Breast epithelium (tissue), 4 donors: Measurements from ENCODE around the gene NOL3. TPM values are rescaled to one million over a fixed set of nuclear protein-coding genes. Genes with fewer than 3 reads are reported as not detected.

Experiments
- DNase-seq, 2 donors: peaks; one replicate each; pipeline ENCODE4 v3.0.0-alpha.2; 2019; ENCODE audit warnings: low spot score in 2 of 2
- H3K27ac ChIP-seq, 2 donors: fragments of 200-600 bp; sonication (generic) in 1 of 2; one replicate each; pipeline ENCODE4 v1.5.1; 2016 to 2019; ENCODE audit warnings: mild to moderate bottlenecking in 1 of 2
- H3K27me3 ChIP-seq, 2 donors: fragments of 200-600 bp; sonication (generic) in 1 of 2; one replicate each; pipeline versions ENCODE4 v1.5.1 to v1.6.0; 2017 to 2019; ENCODE audit warnings: control low read depth in 1 of 2, mild to moderate bottlenecking in 1 of 2
- H3K36me3 ChIP-seq: fragments of 200-600 bp; one replicate; pipeline ENCODE4 v1.5.1; 2019
- H3K4me1 ChIP-seq, 2 donors: fragments of 200-600 bp; sonication (generic); one replicate each; pipeline ENCODE4 v1.5.1; 2016 to 2019; ENCODE audit warnings: control low read depth in 1 of 2
- H3K4me3 ChIP-seq, 3 donors: fragments of 200-600 bp; sonication (generic); 1 replicate in 2 of 3; 2 replicates in 1 of 3; pipeline ENCODE4 v1.5.1; 2016 to 2019; ENCODE audit warnings: mild to moderate bottlenecking in 3 of 3, moderate library complexity in 2 of 3
- H3K9me3 ChIP-seq, 2 donors: fragments of 200-600 bp; sonication (generic) in 1 of 2; one replicate each; pipeline ENCODE4 v1.5.1; 2016 to 2019; ENCODE audit warnings: control low read depth in 1 of 2
- CTCF ChIP-seq, 3 donors: fragments of 450-650 bp; IDR thresholded peaks; one replicate each; pipeline ENCODE4 v1.5.1; 2016 to 2017; ENCODE audit warnings: antibody characterized with exemption in 3 of 3, mild to moderate bottlenecking in 3 of 3, moderate library complexity in 3 of 3
- POLR2A ChIP-seq: fragments of 450-650 bp; IDR thresholded peaks from one replicate; pipeline ENCODE4 v1.6.1; 2016; ENCODE audit warnings: antibody characterized with exemption, mild to moderate bottlenecking, moderate library complexity
- POLR2AphosphoS5 ChIP-seq, 3 donors: sonication (generic); formaldehyde crosslinking; IDR thresholded peaks; one replicate each; pipeline ENCODE4 v1.6.1; 2017; ENCODE audit warnings: antibody characterized with exemption in 3 of 3
- intact Hi-C: fragments of 100-400 bp; cut with DNase I; formaldehyde crosslinking; loops from one replicate; pipeline ENCODE4 v1.15.1; 2023; ENCODE audit warnings: low total_unique reads
- total RNA-seq, 3 donors: library from RNA; depleted of rRNA; stranded (reverse); fragments of >200 nt; gene quantifications; one replicate each; pipeline ENCODE4 v1.1.0, GENCODE V29; 2016

NOL3 gene
- total RNA-seq, 3 donors from 2014 or later, result 39.7 to 87.7 (median 45.9) TPM

- Histone ChIP-seq H3K36me3 (no peaks in the 10 kb centered on the region), H3K27me3 (no peaks in the 10 kb centered on the region), H3K27ac (no peak overlapping the region), H3K4me1 (peaks cover 5 to 26% of the 10 kb centered on the region in 2 donors), H3K9me3 (no peaks in the 10 kb centered on the region), H3K4me3 (no peak overlapping the region)
- TF ChIP-seq POLR2AphosphoS5 (IDR thresholded peaks at IDR 0.05) (no peak), POLR2A (no peak), CTCF (IDR thresholded peaks at IDR 0.05) (no peak)
- intact Hi-C loops, result no loop called here
- DNase-seq, result no peak
These were observed 26.5 kb downstream of the NOL3 start for GRCh38 chr16:67196881-67197280.

GRCh38 chr16:67197704-67198103, 27.4 kb downstream of the NOL3 start:
- DNase-seq, result no peak
- Histone ChIP-seq H3K4me1 (peaks cover 3 to 24% of the 10 kb centered on the region in 2 donors), H3K27me3 (no peaks in the 10 kb centered on the region), H3K4me3 (no peak overlapping the region), H3K27ac (peak overlapping the region in 1 of 2 donors; percentile 36), H3K36me3 (no peaks in the 10 kb centered on the region), H3K9me3 (no peaks in the 10 kb centered on the region)
- intact Hi-C loops, result no loop called here
- TF ChIP-seq POLR2AphosphoS5 (IDR thresholded peaks at IDR 0.05), result no peak
- TF ChIP-seq POLR2A, result no peak
- TF ChIP-seq CTCF (IDR thresholded peaks at IDR 0.05), result no peak

GRCh38 chr16:67198238-67198734, 27.9 kb downstream of the NOL3 start:
- TF ChIP-seq POLR2AphosphoS5 (IDR thresholded peaks at IDR 0.05) (no peak), POLR2A (no peak), CTCF (IDR thresholded peaks at IDR 0.05) (peak; percentile 9 to 53 (median 44))
- Histone ChIP-seq H3K27me3 (no peaks in the 10 kb centered on the region), H3K27ac (peak overlapping the region; percentile 36 to 41), H3K9me3 (no peaks in the 10 kb centered on the region), H3K36me3 (peaks cover 4% of the 10 kb centered on the region), H3K4me3 (peak overlapping the region in 1 of 3 donors; percentile 68), H3K4me1 (peaks cover 0 to 18% of the 10 kb centered on the region in 2 donors)
- intact Hi-C loops, result no loop called here
- DNase-seq, result no peak

- Histone ChIP-seq H3K4me3 (peak within 1 kb of the TSS in 2 of 3 donors; percentile 68 to 70), H3K36me3 (peaks cover 8% of the 10 kb centered on the region), H3K27ac (peak within 1 kb of the TSS; percentile 41 to 75), H3K9me3 (no peaks in the 10 kb centered on the region), H3K27me3 (no peaks in the 10 kb centered on the region), H3K4me1 (peaks cover 0 to 11% of the 10 kb centered on the region in 2 donors)
- intact Hi-C loops, result no loop called here
- no peak for TF ChIP-seq POLR2A
- peak in 2 of 3 donors; percentile 45 to 59 for TF ChIP-seq CTCF (IDR thresholded peaks at IDR 0.05)
- no peak for TF ChIP-seq POLR2AphosphoS5 (IDR thresholded peaks at IDR 0.05)
- DNase-seq, result peak in 1 of 2 donors; percentile 76
These were observed 28.9 kb downstream of the NOL3 start, which contains the start of gene ELMO3 for GRCh38 chr16:67199011-67199807. TSS of gene ELMO3 (plus strand) at chr16:67199131. CDS start at chr16:67199327, 196 bp downstream.

- Histone ChIP-seq H3K27me3 (no peaks in the 10 kb centered on the region), H3K4me3 (peak overlapping the region in 2 of 3 donors; percentile 68 to 70), H3K27ac (peak overlapping the region; percentile 41 to 75), H3K4me1 (peaks cover 0 to 11% of the 10 kb centered on the region in 2 donors), H3K36me3 (peaks cover 8% of the 10 kb centered on the region), H3K9me3 (no peaks in the 10 kb centered on the region)
- no peak for DNase-seq
- TF ChIP-seq POLR2A (no peak), POLR2AphosphoS5 (IDR thresholded peaks at IDR 0.05) (no peak), CTCF (IDR thresholded peaks at IDR 0.05) (no peak)
- intact Hi-C loops, result no loop called here
These were observed 29.5 kb downstream of the NOL3 start for GRCh38 chr16:67199808-67200198.
